HG02798 (cell line): Measurements from ENCODE around the gene GNAL.
"Not testable (repeated sequence)": the region's sequence is repeated elsewhere in the genome, so short reads cannot be mapped to it uniquely, and the experiment has no call there.

Experiments used
- ATAC-seq: cut with Tn5 transposase; IDR thresholded peaks from one replicate; pipeline ENCODE4 v1.9.1; 2021; ENCODE audit warnings: mild to moderate bottlenecking; ENCODE audit not compliant: unreplicated experiment, poor library complexity

The GNAL gene

GRCh38 chr18:11891737-11892136 is 202.7 kb downstream of the GNAL start:
- ATAC-seq, result no peak

GRCh38 chr18:11892438-11892837 is 203.4 kb downstream of the GNAL start:
- ATAC-seq, result not testable (repeated sequence)

DNA sequence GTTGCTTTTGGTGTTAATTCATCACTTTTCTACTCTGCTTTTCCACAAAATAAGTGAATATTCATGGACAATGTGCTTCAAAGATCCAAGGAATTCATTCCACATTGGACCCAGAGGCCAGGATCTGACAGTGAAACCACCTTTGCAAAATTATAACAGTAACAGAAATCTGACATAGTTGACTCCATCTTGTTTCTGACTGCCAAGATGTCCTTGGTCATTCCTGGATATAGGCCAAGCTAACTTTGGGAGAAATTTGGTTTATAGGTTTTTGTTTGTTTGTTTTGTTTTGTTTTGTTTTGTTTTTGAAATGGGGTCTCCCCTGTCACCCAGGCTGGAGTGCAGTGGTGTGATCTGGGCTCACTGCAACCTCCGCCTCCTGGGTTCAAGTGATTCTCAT is 208.7 kb downstream of the GNAL start:
- no peak for ATAC-seq

- ATAC-seq, result no peak
Observed at GRCh38 chr18:11899063-11899462, 210.0 kb downstream of the GNAL start.

DNA sequence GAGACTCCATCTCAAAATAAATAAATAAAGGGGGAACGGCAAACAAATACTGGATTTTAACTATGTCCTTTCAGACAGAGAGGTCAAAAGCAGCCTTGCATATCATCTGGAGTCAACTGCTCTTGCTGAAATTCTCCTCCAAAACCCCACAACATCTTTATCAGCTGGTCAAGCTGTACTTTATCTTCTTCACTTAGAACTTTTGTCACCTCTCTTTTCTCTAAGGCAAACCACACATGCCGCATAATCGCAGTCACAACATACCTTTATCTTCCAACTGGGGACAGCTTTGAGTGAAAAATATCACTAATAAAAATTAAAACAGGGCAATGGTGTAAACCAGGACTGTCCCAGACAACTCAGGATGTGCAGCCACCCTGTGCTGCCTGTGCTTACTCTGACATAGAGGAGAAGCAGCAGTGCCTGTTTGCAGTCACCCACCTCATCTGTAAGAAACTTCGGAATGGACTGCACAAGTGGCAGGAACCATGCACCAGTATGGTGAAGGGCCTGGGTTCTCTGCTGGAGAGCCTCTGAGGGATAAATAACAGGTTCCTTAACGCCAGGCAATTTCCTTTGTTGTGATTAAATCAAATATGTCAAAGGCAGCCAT is 212.9 kb downstream of the GNAL start:
- ATAC-seq, result no peak

GRCh38 chr18:11902522-11903292 is 213.6 kb downstream of the GNAL start:
- ATAC-seq, result no peak

- no peak for ATAC-seq
Observed at GRCh38 chr18:11905613-11906012, 216.5 kb downstream of the GNAL start.

- ATAC-seq, result no peak
Observed at GRCh38 chr18:11906176-11906575, 217.1 kb downstream of the GNAL start.

- no peak for ATAC-seq
Observed at GRCh38 chr18:11906926-11907874, 218.1 kb downstream of the GNAL start.

GRCh38 chr18:11908182-11909060 is 219.4 kb downstream of the GNAL start, which contains the start of gene MPPE1:
TSS of gene MPPE1 (minus strand) at chr18:11908317. CDS start at chr18:11897264, 11,053 bp downstream.
- peak; percentile 89 for ATAC-seq

DNA sequence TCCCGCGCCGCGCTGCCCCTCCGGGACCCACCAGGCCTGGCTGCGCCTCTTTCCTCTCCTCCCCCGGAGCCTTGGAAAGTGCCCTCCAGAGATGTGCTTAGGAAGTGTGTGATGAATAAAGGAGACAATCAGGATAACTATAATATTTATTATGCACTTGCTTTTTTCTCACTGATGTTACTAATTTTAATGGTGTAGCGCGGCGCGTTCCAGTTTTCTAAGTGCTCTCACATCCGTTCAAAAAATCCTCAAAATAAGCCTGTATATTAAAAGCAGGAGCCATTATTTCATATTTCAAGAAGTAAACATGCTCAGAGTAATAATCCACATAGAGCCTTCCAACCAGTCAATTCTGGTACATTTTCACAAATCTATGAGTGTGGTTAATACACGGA is 220.0 kb downstream of the GNAL start:
- ATAC-seq, result no peak

- ATAC-seq, result no peak
Observed at GRCh38 chr18:11909591-11910026, 220.5 kb downstream of the GNAL start.

GRCh38 chr18:11916880-11917279 is 227.8 kb downstream of the GNAL start:
- ATAC-seq, result not testable (repeated sequence)

DNA sequence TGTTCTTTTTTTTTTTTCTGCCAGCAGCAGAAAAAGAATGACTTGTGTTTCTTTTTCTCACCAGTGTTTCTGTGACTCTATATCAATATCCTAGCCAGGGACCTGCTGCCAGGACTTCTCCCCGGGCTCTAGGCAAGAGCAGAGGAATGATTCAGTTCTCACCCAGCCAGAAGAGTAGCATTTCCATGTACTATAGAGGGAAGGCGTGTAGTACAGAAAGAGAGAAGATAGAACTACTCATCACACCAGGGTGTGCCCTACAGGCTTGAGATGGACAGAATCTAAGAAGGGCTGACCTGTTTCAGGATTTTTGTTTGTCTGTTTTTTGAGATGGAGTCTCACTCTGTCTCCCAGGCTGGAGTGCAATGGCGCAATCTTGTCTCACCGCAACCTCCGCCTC is 230.5 kb downstream of the GNAL start:
- ATAC-seq, result not testable (repeated sequence)

DNA sequence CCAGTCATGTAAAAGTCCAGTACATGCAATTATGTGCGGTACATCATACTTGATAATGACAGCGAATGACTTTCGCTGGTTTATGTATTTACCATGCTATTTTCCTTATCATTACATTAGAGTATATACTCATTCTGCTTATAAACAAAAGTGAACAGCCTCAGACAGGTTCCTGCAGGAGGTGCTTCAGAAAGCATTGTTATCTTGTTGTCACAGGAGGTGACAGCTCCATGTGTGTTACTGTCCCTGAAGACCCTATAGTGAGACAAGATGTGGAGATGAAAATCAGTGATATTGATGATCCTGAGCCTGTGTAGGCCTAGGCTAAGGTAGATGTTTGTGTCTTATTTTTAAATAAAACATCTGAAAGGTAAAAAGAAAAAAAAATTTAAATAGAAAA is 234.4 kb downstream of the GNAL start:
- no peak for ATAC-seq

DNA sequence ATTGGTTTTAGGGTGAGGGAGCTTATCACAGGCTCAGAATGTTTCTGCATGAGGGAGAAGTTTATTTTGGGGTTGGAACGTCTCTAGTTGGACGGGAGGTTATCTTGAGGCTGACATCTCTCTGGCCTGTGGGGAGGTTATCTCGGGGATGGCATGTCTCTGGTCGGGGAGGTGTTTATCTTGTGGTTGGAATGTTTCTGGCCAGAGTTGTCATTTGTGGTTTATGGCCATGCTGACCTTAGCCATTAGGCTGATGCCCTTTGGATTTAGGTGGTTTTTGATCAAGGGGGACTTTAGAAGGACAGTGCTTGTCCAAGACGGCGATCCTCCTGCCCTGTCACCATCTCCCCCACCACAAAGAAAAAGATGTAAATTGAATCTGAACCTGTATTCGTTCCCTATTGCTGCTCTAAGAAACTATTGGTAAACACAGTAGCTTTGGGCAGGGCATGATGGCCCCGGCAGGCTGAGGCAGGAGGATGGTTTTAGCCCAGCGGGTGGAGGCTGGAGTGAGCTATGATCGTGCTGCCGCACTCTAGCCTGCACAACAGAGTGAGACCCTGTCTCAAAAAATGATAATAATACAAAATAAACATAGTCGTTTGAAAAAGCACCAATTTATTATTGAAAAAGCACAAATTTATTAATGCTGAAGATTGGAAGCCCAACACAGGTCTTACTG is 236.9 kb downstream of the GNAL start:
- no peak for ATAC-seq

GRCh38 chr18:11927497-11927896 is 238.4 kb downstream of the GNAL start:
- ATAC-seq, result no peak

DNA sequence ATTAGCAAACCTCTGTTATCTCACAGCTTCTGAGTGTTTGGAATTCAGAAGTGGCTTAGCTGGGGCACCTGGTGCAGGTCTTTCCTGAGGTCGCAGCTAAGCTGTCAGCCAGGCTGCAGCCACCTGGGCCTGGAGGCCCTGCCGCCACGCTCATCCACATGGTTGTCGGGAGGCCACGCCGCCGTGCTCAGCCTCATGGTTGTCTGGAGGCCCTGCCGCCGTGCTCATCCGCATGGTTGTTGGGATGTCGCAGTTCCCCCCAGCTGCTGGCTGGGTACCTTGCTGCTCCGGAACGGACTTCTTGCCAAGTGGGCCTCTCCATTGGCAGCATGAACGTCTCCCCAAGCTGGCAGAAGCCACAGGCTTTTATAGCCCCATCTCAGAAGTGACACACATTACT is 243.3 kb downstream of the GNAL start:
- ATAC-seq, result no peak
